Measurements from ENCODE around the gene SBNO1.

SBNO1 gene

GRCh38 chr12:123404581-123404980 lies 39.9 kb upstream of the SBNO1 start:
- DNase-seq (ENCODE audit: low read depth in 1 of 2, low spot score in 1 of 2): no peak
- no peak overlapping the region for H3K27ac ChIP-seq (replicated peaks)
- no peak overlapping the region for H3K4me3 ChIP-seq (replicated peaks; ENCODE audit: insufficient read depth, low read length)
- no peaks in the 10 kb centered on the region for H3K27me3 ChIP-seq (ENCODE audit: insufficient read depth, poor library complexity, severe bottlenecking)
- no peak for TF ChIP-seq SPI1 (IDR thresholded peaks at IDR 0.05; ENCODE audit: borderline replicate concordance, low read depth)
- TF ChIP-seq POLR2AphosphoS5 (IDR thresholded peaks at IDR 0.05; ENCODE audit: low read depth): no peak
- no peak for TF ChIP-seq CTCF (IDR thresholded peaks at IDR 0.05; ENCODE audit: insufficient read depth, low read length)
- no peak for TF ChIP-seq REST (IDR thresholded peaks at IDR 0.05; ENCODE audit: insufficient replicate concordance, low read depth)
- TF ChIP-seq GABPA (IDR thresholded peaks at IDR 0.05; ENCODE audit: low read depth): no peak

DNA sequence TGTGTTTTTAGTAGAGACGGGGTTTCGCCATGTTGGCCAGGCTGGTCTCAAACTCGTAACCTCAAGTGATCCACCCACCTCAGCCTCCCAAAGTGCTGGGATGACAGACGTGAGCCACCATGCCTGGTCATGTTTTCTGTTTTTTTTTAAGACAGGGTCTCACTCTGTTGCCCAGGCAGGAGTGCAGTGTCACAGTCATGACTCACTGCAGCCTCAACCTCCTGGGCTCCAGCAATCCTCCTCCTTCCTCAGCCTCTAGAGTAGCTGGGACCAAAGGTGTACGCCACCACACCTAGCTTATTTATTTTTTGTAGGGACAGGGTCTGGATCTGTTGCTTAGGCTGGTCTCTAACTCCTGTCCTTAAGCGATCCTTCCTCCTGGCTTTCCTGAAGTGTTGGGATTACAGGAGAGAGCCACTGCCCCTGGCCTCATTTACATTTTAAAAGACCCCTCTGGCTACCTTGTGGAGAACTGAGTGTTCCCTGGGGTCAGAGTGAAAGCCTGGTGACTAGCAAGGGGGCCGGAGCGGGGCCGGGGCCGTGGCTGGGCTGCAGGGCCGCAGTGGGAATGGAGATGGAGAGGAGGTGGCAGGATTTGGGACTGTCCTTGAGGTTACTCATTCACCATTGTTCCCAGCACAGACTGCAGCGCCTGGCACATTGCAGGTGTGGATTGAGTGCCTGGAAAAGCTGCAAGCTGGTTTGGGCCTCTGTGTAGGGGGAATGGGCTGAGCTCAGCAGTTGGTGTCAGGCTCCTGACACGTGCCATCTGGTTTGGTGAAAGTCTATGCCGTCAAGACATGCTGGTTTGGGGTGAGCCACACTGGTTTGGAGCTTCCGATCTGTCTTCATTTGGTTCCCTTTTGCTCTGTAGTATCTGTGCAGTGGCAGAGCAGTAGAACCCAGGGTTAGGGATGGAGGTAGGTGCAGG lies 37.4 kb upstream of the SBNO1 start:
- no peaks in the 10 kb centered on the region for H3K27me3 ChIP-seq (ENCODE audit: insufficient read depth, poor library complexity, severe bottlenecking)
- H3K27ac ChIP-seq (replicated peaks): no peak overlapping the region; the same call in 1 of the 2 replicates

More for the DNA sequence above, 37.4 kb upstream of the SBNO1 start:
- H3K4me3 ChIP-seq (replicated peaks; ENCODE audit: insufficient read depth, low read length): no peak overlapping the region
- TF ChIP-seq CTCF (IDR thresholded peaks at IDR 0.05; ENCODE audit: insufficient read depth, low read length): no peak
- TF ChIP-seq GABPA (IDR thresholded peaks at IDR 0.05; ENCODE audit: low read depth): no peak
- TF ChIP-seq POLR2AphosphoS5 (IDR thresholded peaks at IDR 0.05; ENCODE audit: low read depth): no peak
- TF ChIP-seq REST (IDR thresholded peaks at IDR 0.05; ENCODE audit: insufficient replicate concordance, low read depth): no peak
- no peak for TF ChIP-seq SPI1 (IDR thresholded peaks at IDR 0.05; ENCODE audit: borderline replicate concordance, low read depth)
- DNase-seq (ENCODE audit: low read depth in 1 of 2, low spot score in 1 of 2): peak in 1 of 2 experiments; percentile 76

Data from HL-60 (cell line).